HEK293 (cell line): Measurements from ENCODE around the gene EXOSC6.
"Not testable (repeated sequence)": the region's sequence is repeated elsewhere in the genome, so short reads cannot be mapped to it uniquely, and the experiment has no call there.

Source experiments
- FEZF1 ChIP-seq: fragments of 450-650 bp; formaldehyde crosslinking; IDR thresholded peaks from 2 replicates; pipeline ENCODE4 v1.5.1; 2016; ENCODE audit warnings: missing biosample characterization, missing genetic modification characterization
- KLF10 ChIP-seq: fragments of 450-650 bp; IDR thresholded peaks from 2 replicates; pipeline ENCODE4 v1.5.1; 2018; ENCODE audit warnings: missing biosample characterization, mild to moderate bottlenecking, missing genetic modification characterization
- ZFHX2 ChIP-seq: fragments of 450-650 bp; formaldehyde crosslinking; conservative IDR thresholded peaks from 2 replicates; pipeline ENCODE4 v1.5.1; 2016; ENCODE audit warnings: missing biosample characterization, missing genetic modification characterization
- ZNF292 ChIP-seq: fragments of 450-650 bp; formaldehyde crosslinking; IDR thresholded peaks from 2 replicates; pipeline ENCODE4 v1.5.1; 2016; ENCODE audit warnings: low read depth, missing biosample characterization, missing genetic modification characterization, borderline replicate concordance
- ZNF324 ChIP-seq: fragments of 450-650 bp; formaldehyde crosslinking; IDR thresholded peaks from 2 replicates; pipeline ENCODE4 v1.5.1; 2016; ENCODE audit warnings: missing biosample characterization, missing genetic modification characterization
- TF ChIP-seq, protein P1 (sequence below): fragments of 450-650 bp; formaldehyde crosslinking; IDR thresholded peaks from 2 replicates; pipeline ENCODE4 v1.5.1; 2016; ENCODE audit warnings: missing biosample characterization, missing genetic modification characterization
- TF ChIP-seq, protein P2 (sequence below): fragments of 450-650 bp; formaldehyde crosslinking; IDR thresholded peaks from 2 replicates; pipeline ENCODE4 v1.5.1; 2017; ENCODE audit warnings: missing biosample characterization, mild to moderate bottlenecking, missing genetic modification characterization, moderate library complexity

- TF ChIP-seq, protein P1, sequence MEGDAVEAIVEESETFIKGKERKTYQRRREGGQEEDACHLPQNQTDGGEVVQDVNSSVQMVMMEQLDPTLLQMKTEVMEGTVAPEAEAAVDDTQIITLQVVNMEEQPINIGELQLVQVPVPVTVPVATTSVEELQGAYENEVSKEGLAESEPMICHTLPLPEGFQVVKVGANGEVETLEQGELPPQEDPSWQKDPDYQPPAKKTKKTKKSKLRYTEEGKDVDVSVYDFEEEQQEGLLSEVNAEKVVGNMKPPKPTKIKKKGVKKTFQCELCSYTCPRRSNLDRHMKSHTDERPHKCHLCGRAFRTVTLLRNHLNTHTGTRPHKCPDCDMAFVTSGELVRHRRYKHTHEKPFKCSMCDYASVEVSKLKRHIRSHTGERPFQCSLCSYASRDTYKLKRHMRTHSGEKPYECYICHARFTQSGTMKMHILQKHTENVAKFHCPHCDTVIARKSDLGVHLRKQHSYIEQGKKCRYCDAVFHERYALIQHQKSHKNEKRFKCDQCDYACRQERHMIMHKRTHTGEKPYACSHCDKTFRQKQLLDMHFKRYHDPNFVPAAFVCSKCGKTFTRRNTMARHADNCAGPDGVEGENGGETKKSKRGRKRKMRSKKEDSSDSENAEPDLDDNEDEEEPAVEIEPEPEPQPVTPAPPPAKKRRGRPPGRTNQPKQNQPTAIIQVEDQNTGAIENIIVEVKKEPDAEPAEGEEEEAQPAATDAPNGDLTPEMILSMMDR (tag by site-specific recombination): not testable (repeated sequence)
- TF ChIP-seq ZNF324 (tag by site-specific recombination); KLF10 (tag by site-specific recombination); ZFHX2 (tag by site-specific recombination); ZNF292 (tag by site-specific recombination); FEZF1: not testable (repeated sequence)
- TF ChIP-seq, protein P2, sequence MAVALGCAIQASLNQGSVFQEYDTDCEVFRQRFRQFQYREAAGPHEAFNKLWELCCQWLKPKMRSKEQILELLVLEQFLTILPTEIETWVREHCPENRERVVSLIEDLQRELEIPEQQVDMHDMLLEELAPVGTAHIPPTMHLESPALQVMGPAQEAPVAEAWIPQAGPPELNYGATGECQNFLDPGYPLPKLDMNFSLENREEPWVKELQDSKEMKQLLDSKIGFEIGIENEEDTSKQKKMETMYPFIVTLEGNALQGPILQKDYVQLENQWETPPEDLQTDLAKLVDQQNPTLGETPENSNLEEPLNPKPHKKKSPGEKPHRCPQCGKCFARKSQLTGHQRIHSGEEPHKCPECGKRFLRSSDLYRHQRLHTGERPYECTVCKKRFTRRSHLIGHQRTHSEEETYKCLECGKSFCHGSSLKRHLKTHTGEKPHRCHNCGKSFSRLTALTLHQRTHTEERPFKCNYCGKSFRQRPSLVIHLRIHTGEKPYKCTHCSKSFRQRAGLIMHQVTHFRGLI (tag by site-specific recombination): not testable (repeated sequence)
Observed at GRCh38 chr16:70231831-70232230, 19.9 kb downstream of the EXOSC6 start.
